ENCODE data around the gene NUS1. TPM values are rescaled to one million over a fixed set of nuclear protein-coding genes. Genes with fewer than 3 reads are reported as not detected.

NUS1 gene
- total and polyA plus RNA-seq, 9 of the 15 experiments (the other 6 are each of a cell fraction or from before 2014, with no cell fraction given) = 16.3 to 53.7 (median 26.4) TPM

- TF ChIP-seq, protein P1, sequence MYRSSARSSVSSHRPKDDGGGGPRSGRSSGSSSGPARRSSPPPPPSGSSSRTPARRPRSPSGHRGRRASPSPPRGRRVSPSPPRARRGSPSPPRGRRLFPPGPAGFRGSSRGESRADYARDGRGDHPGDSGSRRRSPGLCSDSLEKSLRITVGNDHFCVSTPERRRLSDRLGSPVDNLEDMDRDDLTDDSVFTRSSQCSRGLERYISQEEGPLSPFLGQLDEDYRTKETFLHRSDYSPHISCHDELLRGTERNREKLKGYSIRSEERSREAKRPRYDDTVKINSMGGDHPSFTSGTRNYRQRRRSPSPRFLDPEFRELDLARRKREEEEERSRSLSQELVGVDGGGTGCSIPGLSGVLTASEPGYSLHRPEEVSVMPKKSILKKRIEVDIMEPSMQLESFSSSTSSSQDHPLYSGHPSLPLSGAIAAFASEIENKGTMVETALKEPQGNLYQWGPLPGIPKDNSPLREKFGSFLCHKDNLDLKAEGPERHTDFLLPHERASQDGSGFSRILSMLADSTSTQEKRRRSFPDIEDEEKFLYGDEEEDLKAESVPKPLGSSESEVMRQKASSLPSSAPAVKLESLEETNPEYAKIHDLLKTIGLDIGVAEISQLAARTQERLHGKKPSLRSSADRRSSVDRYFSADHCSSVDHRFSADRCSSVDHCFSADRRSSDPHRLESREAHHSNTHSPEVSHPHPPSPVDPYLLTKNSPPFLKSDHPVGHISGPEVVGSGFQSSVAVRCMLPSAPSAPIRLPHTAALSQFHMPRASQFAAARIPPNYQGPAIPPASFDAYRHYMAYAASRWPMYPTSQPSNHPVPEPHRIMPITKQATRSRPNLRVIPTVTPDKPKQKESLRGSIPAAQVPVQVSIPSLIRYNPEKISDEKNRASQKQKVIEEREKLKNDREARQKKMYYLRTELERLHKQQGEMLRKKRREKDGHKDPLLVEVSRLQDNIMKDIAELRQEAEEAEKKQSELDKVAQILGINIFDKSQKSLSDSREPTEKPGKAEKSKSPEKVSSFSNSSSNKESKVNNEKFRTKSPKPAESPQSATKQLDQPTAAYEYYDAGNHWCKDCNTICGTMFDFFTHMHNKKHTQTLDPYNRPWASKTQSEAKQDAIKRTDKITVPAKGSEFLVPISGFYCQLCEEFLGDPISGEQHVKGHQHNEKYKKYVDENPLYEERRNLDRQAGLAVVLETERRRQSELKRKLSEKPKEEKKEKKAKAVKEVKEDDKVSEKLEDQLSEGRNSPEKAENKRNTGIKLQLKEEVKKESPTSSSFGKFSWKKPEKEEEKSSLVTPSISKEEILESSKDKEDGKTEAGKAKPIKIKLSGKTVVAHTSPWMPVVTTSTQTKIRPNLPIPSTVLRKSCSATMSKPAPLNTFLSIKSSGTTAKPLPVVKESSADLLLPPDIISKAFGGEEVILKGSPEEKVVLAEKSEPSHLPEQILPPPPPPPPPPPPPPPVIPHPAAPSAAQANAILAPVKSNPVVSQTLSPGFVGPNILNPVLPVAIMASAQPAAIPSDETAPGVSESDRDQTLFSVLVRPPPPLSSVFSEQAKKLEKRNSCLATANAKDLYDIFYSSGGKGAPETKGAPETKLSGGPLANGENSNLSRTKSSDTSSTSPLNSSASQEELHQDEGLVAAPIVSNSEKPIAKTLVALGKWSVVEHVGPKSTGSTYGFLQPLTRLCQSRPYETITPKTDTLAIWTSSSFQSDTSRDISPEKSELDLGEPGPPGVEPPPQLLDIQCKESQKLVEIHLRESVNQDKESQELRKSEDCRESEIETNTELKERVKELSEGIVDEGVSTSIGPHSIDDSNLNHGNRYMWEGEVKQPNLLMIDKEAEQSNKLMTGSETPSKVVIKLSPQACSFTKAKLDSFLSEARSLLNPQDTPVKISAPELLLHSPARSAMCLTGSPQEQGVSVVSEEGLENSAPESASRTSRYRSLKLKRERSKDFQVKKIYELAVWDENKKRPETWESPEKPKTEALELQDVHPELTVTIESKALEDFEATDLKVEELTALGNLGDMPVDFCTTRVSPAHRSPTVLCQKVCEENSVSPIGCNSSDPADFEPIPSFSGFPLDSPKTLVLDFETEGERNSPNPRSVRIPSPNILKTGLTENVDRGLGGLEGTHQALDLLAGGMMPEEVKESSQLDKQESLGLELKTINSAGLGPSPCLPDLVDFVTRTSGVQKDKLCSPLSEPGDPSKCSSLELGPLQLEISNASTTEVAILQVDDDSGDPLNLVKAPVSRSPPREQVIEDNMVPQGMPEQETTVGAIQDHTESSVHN (IDR thresholded peaks at IDR 0.05; ENCODE audit: borderline replicate concordance in 1 of 2, low read depth in 1 of 2) = no peak
- TF ChIP-seq ESRRA (IDR thresholded peaks at IDR 0.05; ENCODE audit: borderline replicate concordance, low read depth) = no peak
- TF ChIP-seq FOXM1 (IDR thresholded peaks at IDR 0.05; ENCODE audit: low read depth) = peak; percentile 46; the same call in 1 of the 2 replicates
- TF ChIP-seq FOXM1 (CRISPR knock-in tag; IDR thresholded peaks at IDR 0.05; ENCODE audit: low read depth) = no peak
- no peak for TF ChIP-seq ZNF449 (CRISPR knock-in tag; IDR thresholded peaks at IDR 0.05)
- TF ChIP-seq BACH1 (tag; IDR thresholded peaks at IDR 0.05) = no peak
- peak; percentile 85 for TF ChIP-seq TCF3 (CRISPR knock-in tag; IDR thresholded peaks at IDR 0.05)
- no peak for TF ChIP-seq ZNF695 (CRISPR knock-in tag; IDR thresholded peaks at IDR 0.05)
- peak; percentile 72; the same call in 1 of the 2 replicates for TF ChIP-seq EP300 (IDR thresholded peaks at IDR 0.05; ENCODE audit: low read length)
- TF ChIP-seq ETV1 (tag; conservative IDR thresholded peaks at IDR 0.05; ENCODE audit: low read depth) = peak; percentile 84
- 0 out of 2 replicates have a peak, but pooled peaks have one; percentile 25 for TF ChIP-seq GATA2 (CRISPR knock-in tag; IDR thresholded peaks at IDR 0.05)
- TF ChIP-seq, protein P2, sequence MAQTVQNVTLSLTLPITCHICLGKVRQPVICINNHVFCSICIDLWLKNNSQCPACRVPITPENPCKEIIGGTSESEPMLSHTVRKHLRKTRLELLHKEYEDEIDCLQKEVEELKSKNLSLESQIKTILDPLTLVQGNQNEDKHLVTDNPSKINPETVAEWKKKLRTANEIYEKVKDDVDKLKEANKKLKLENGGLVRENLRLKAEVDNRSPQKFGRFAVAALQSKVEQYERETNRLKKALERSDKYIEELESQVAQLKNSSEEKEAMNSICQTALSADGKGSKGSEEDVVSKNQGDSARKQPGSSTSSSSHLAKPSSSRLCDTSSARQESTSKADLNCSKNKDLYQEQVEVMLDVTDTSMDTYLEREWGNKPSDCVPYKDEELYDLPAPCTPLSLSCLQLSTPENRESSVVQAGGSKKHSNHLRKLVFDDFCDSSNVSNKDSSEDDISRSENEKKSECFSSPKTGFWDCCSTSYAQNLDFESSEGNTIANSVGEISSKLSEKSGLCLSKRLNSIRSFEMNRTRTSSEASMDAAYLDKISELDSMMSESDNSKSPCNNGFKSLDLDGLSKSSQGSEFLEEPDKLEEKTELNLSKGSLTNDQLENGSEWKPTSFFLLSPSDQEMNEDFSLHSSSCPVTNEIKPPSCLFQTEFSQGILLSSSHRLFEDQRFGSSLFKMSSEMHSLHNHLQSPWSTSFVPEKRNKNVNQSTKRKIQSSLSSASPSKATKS (CRISPR knock-in tag; IDR thresholded peaks at IDR 0.05) = no peak
- peak; percentile 80; the same call in 1 of the 2 replicates for TF ChIP-seq ARID3A (IDR thresholded peaks at IDR 0.05; ENCODE audit: borderline replicate concordance, low read depth, low read length)
- TF ChIP-seq DPF2 (IDR thresholded peaks at IDR 0.05) = peak; percentile 82
- TF ChIP-seq NFIC (IDR thresholded peaks at IDR 0.05) = peak; percentile 33; the same call in 1 of the 2 replicates
Observed at GRCh38 chr6:117653949-117654348, 21.3 kb upstream of the NUS1 start (continued).
